Loucy (cell line): ENCODE data around the gene NDUFAF2.

Experiments used
- EZH2phosphoT487 ChIP-seq: fragments of 200-600 bp; IDR thresholded peaks from 2 replicates; pipeline ENCODE4 v1.6.1; 2018; ENCODE audit warnings: antibody characterized with exemption, mild to moderate bottlenecking, moderate library complexity, borderline replicate concordance
- TF ChIP-seq, protein P1 (sequence below): fragments of 200-600 bp; sonication (generic); conservative IDR thresholded peaks from 2 replicates; pipeline ENCODE4 v1.5.1; 2014; ENCODE audit warnings: mild to moderate bottlenecking, antibody characterized with exemption, low read length

DNA sequence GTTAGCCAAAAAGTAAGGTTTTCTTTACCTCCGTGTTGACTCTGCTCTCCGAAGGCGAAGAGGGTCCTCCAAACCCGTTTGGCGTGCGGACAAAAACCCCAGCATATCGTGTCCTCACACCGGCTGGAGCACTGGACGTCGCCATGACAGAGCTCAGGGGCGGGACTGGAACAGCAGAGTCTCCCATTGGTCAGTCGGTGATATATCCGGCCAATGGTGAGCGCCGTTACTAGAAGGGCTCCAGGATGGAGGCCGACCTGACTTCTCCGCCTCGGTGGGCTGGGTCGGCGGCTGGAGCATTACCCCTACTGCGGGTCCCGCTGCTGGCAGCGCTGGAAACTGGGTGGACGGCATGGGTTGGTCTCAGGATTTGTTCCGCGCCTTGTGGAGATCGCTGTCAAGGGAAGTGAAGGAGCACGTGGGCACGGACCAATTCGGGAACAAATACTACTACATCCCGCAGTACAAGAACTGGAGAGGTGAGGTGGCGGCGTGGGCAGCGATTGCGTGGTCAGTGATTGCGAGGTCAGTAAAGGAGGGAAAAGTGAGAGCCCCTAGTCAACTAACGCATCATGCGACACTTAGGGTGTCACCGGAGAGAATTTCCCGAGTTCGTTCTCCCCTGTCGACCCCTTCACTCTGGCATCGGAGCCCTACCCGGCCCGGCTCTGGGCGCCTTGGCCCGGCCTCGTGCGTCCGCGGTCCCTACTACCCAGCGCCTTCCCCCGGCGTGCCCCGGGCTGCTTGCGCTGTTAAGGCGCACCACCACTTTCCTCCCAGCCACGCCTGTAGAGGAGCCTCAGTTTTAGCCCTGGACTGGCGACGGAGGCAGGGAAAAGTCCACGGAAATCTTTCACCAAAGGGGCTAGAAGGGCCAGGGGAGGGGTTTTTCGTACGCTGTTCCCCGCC, at the start of gene NDUFAF2, which contains the start of gene ERCC8:
- TF ChIP-seq, protein P1, sequence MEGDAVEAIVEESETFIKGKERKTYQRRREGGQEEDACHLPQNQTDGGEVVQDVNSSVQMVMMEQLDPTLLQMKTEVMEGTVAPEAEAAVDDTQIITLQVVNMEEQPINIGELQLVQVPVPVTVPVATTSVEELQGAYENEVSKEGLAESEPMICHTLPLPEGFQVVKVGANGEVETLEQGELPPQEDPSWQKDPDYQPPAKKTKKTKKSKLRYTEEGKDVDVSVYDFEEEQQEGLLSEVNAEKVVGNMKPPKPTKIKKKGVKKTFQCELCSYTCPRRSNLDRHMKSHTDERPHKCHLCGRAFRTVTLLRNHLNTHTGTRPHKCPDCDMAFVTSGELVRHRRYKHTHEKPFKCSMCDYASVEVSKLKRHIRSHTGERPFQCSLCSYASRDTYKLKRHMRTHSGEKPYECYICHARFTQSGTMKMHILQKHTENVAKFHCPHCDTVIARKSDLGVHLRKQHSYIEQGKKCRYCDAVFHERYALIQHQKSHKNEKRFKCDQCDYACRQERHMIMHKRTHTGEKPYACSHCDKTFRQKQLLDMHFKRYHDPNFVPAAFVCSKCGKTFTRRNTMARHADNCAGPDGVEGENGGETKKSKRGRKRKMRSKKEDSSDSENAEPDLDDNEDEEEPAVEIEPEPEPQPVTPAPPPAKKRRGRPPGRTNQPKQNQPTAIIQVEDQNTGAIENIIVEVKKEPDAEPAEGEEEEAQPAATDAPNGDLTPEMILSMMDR, result no peak
- no peak for TF ChIP-seq EZH2phosphoT487
